Esophagus muscularis mucosa (tissue), 4 donors: ENCODE results near the gene NTM. TPM values are rescaled to one million over a fixed set of nuclear protein-coding genes. Genes with fewer than 3 reads are reported as not detected.

ENCODE experiments used
- DNase-seq: peaks from one replicate; pipeline ENCODE4 v3.0.0-alpha.2; 2017; ENCODE audit errors: extremely low spot score
- H3K27ac ChIP-seq, 4 donors: fragments of 200-600 bp; sonication (generic); replicated peaks in 1 of 4; 1 replicate in 3 of 4; 2 replicates in 1 of 4; pipeline ENCODE4 v1.5.1; 2016 to 2019; ENCODE audit warnings: mild to moderate bottlenecking in 1 of 4
- H3K27me3 ChIP-seq, 4 donors: fragments of 200-600 bp; sonication (generic); one replicate each; pipeline versions ENCODE4 v1.5.1 to v1.6.0; 2016 to 2019
- H3K36me3 ChIP-seq, 4 donors: fragments of 200-600 bp; sonication (generic); one replicate each; pipeline ENCODE4 v1.5.1; 2016 to 2019
- H3K4me1 ChIP-seq, 4 donors: fragments of 200-600 bp; sonication (generic); one replicate each; pipeline ENCODE4 v1.5.1; 2016 to 2019
- H3K4me3 ChIP-seq, 4 donors: fragments of 200-600 bp; sonication (generic); 1 replicate in 2 of 4; 2 replicates in 2 of 4; pipeline ENCODE4 v1.5.1; 2016 to 2019; ENCODE audit warnings: mild to moderate bottlenecking in 4 of 4, moderate library complexity in 1 of 4
- H3K9me3 ChIP-seq, 4 donors: fragments of 200-600 bp; sonication (generic); 1 replicate in 3 of 4; 2 replicates in 1 of 4; pipeline ENCODE4 v1.5.1; 2016 to 2019
- EP300 ChIP-seq: sonication (generic); formaldehyde crosslinking; IDR thresholded peaks from one replicate; pipeline ENCODE4 v1.6.1; 2017; ENCODE audit warnings: antibody characterized with exemption
- POLR2A ChIP-seq: fragments of 450-650 bp; IDR thresholded peaks from one replicate; pipeline ENCODE4 v1.6.1; 2017; ENCODE audit warnings: antibody characterized with exemption, moderate library complexity, mild to moderate bottlenecking, low read depth
- POLR2AphosphoS5 ChIP-seq, 2 donors: sonication (generic); formaldehyde crosslinking; IDR thresholded peaks; one replicate each; pipeline ENCODE4 v1.6.1; 2017; ENCODE audit warnings: antibody characterized with exemption in 2 of 2
- whole genome bisulfite sequencing: methylation state at CpG from one replicate; pipeline ENCODE4 v1.1.5; 2018; 5-methylcytosine and 5-hydroxymethylcytosine counted together
- intact Hi-C: fragments of 100-400 bp; cut with DNase I; formaldehyde crosslinking; loops from one replicate; pipeline ENCODE4 v1.15.1; 2023
- total RNA-seq, 4 donors: library from RNA; depleted of rRNA; stranded (reverse); fragments of >200 nt; gene quantifications; one replicate each; pipeline versions ENCODE4 v1.1.0 to v1.2.1, GENCODE V29; 2016
- TF ChIP-seq, protein P1 (sequence below), 3 experiments: fragments of 200-600 bp in 2 of 3; fragments of 450-650 bp in 1 of 3; sonication (generic) in 2 of 3; IDR thresholded peaks; one replicate each; pipeline ENCODE4 v1.5.1; 2017 to 2019; ENCODE audit warnings: antibody characterized with exemption in 3 of 3, mild to moderate bottlenecking in 2 of 3, moderate library complexity in 1 of 3

Gene NTM
- total RNA-seq, 4 donors from 2014 or later = 5.6 to 25.3 (median 8.3) TPM

DNA sequence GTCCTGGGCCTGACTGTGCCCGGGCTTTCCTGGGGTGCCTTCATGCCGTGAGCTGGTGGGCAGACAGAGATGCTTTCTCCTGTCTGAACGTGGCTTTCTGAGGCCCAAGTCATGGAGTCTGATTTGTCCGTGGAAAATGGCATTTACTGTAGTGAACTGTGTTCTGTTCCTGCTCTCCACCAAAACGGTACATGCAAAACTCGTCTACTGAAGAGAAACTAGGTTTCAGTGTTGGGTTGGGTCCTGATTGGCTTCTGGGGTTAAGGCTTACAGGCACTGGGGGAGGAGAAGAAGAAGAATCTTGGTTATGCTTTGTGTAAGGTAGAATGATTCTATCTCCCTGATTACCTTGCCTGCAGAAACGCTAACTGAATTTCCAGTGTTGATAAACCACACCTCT is 541.7 kb downstream of the NTM start:
- Histone ChIP-seq H3K4me3 (peak overlapping the region; percentile 60 to 68 (median 66)), H3K27me3 (peaks cover 0 to 25% (median 0%) of the 10 kb centered on the region in 4 donors), H3K36me3 (no peaks in the 10 kb centered on the region), H3K9me3 (no peaks in the 10 kb centered on the region), H3K4me1 (peaks cover 0 to 44% (median 27%) of the 10 kb centered on the region in 4 donors), H3K27ac (peak overlapping the region in 2 of 4 donors; percentile 34 to 77)
- DNase-seq = no peak
- TF ChIP-seq, protein P1, sequence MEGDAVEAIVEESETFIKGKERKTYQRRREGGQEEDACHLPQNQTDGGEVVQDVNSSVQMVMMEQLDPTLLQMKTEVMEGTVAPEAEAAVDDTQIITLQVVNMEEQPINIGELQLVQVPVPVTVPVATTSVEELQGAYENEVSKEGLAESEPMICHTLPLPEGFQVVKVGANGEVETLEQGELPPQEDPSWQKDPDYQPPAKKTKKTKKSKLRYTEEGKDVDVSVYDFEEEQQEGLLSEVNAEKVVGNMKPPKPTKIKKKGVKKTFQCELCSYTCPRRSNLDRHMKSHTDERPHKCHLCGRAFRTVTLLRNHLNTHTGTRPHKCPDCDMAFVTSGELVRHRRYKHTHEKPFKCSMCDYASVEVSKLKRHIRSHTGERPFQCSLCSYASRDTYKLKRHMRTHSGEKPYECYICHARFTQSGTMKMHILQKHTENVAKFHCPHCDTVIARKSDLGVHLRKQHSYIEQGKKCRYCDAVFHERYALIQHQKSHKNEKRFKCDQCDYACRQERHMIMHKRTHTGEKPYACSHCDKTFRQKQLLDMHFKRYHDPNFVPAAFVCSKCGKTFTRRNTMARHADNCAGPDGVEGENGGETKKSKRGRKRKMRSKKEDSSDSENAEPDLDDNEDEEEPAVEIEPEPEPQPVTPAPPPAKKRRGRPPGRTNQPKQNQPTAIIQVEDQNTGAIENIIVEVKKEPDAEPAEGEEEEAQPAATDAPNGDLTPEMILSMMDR (IDR thresholded peaks at IDR 0.05) = no peak
- TF ChIP-seq POLR2A (no peak), POLR2AphosphoS5 (IDR thresholded peaks at IDR 0.05) (no peak), EP300 (no peak)
- intact Hi-C loops = loop anchor here (2.0 kb wide), 1 partner anchor 45 kb away; no protein-coding TSS in a partner anchor
- 26% methylated on average over 7 of the region's 7 CpGs for WGBS

DNA sequence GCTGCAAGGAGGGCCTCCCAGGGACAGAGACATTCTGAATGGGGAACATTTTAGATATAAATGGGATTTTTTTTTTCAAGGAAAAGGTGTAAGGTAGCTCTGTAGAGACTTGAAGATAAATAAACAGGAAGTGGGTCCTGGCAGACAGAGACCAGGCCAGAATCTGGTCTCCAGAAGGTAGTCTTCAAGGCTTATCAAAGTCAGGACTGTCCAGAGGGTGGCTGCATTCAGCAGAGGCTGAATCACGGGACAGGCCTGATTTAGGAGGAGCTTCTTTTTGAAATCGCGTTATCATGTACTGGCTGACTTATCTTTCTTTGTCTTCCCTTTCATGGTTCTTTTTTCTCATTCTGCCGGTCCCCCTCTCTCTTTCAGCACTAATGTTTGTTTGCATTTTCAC is 542.9 kb downstream of the NTM start:
- no peak overlapping the region for H3K27ac ChIP-seq

DNA sequence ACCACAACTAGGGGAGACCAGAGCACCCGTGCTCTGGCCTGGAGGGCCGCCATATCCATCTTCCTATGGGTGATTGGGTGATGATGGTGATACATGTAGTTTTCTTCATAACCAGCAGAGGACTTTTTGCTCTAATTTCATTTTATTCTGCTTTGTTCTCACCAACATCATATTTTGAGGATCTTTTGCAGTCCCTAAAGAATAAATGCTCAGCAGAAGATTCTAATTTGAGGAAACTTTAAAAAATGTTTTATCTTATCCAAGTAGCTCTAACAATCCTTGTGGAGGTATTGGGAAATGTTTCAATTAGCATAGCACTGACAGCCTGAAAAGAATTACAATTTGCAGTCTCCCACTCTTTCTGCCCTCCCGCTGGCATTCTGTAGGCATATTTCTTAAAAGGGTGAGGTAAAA is 544.0 kb downstream of the NTM start:
- H3K4me3 ChIP-seq = no peak overlapping the region
- intact Hi-C loops = no loop called here
- DNase-seq = no peak
- H3K36me3 ChIP-seq = no peaks in the 10 kb centered on the region
- H3K9me3 ChIP-seq = no peaks in the 10 kb centered on the region
- peaks cover 0 to 24% (median 0%) of the 10 kb centered on the region in 4 donors for H3K27me3 ChIP-seq
- 70% methylated on average over 3 of the region's 3 CpGs for WGBS
- TF ChIP-seq EP300 (no peak), POLR2AphosphoS5 (IDR thresholded peaks at IDR 0.05) (no peak)
- TF ChIP-seq, protein P1 (IDR thresholded peaks at IDR 0.05) = peak; percentile 7 to 32 (median 25)
- H3K27ac ChIP-seq = no peak overlapping the region
- peaks cover 0 to 40% (median 27%) of the 10 kb centered on the region in 4 donors for H3K4me1 ChIP-seq

More for the DNA sequence above, 542.9 kb downstream of the NTM start:
- Histone ChIP-seq H3K4me1 (peaks cover 0 to 41% (median 27%) of the 10 kb centered on the region in 4 donors), H3K4me3 (no peak overlapping the region), H3K36me3 (no peaks in the 10 kb centered on the region), H3K9me3 (no peaks in the 10 kb centered on the region), H3K27me3 (peaks cover 0 to 25% (median 0%) of the 10 kb centered on the region in 4 donors)
- no peak for DNase-seq
- WGBS = 70% methylated on average over 4 of the region's 4 CpGs
- intact Hi-C loops = loop anchor here (2.0 kb wide), 1 partner anchor 46 kb away; no protein-coding TSS in a partner anchor
- no peak for TF ChIP-seq POLR2A

DNA sequence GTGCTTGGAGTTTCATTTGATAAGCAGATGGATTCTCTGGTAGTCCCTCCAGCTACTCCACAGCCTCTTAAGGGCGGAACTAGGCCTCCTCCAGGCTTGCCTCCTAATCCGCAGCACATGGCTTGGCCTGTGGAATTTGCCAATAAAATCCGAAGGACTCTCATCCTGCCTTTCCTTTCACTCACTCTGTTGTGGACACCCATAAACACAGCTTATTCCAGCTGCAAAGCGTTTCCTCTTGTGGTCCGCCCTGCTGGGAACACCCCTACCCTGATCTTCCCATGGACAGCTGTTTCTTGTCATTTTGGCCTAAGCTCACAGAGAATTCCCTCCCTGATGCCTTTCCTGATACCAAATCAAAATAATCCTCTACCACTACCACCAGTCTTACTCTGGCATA is 546.2 kb downstream of the NTM start:
- Histone ChIP-seq H3K27me3 (peaks cover 0 to 5% (median 0%) of the 10 kb centered on the region in 4 donors), H3K36me3 (no peaks in the 10 kb centered on the region), H3K9me3 (no peaks in the 10 kb centered on the region), H3K27ac (no peak overlapping the region), H3K4me1 (peaks cover 0 to 17% (median 7%) of the 10 kb centered on the region in 4 donors), H3K4me3 (no peak overlapping the region)
- no peak for DNase-seq
- WGBS = 69% methylated on average over 5 of the region's 5 CpGs
- TF ChIP-seq, protein P1 (IDR thresholded peaks at IDR 0.05) = no peak
- TF ChIP-seq EP300 (no peak), POLR2A (no peak), POLR2AphosphoS5 (IDR thresholded peaks at IDR 0.05) (no peak)
- intact Hi-C loops = no loop called here

DNA sequence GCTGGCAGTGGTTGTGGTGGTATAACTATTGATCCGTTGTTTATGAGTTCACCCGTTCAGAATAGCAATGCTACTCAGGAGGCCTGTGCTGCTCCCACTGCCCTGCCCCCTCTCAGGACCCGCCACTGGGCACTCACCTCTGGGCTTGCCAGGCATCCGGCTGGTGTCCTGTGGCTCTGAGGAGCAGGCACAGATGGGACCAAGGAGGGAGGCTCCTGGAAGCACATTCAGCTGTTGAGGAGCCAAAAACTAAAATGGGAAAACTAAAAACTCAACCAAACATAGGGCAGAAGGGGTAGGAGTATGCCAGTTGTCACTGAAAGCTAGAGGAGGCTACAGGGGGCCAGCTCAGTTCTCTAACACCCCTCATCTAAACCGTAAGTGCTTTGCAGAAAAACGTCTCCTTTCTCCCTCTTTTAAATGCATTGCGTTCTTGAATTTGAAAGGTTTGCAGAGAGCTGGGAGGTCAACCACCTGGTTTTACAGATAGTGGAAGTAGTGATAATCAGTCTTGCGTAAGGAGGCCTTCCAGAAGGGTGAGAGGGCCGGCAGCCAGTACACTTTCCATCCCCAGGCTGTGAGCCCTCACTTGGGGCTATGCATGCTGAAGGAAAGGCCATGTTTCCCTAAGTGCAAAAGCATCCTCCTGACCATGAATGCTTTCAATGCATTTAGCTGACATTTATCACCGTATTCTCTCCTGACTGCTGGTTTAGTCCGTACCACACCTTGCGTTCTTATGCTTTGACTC is 547.4 kb downstream of the NTM start:
- Histone ChIP-seq H3K27me3 (no peaks in the 10 kb centered on the region), H3K9me3 (no peaks in the 10 kb centered on the region), H3K27ac (no peak overlapping the region), H3K4me3 (no peak overlapping the region), H3K36me3 (no peaks in the 10 kb centered on the region), H3K4me1 (peaks cover 0 to 18% (median 0%) of the 10 kb centered on the region in 4 donors)
- DNase-seq = no peak
- intact Hi-C loops = no loop called here
- TF ChIP-seq POLR2AphosphoS5 (IDR thresholded peaks at IDR 0.05) (no peak), EP300 (no peak), POLR2A (no peak)
- TF ChIP-seq, protein P1 (IDR thresholded peaks at IDR 0.05) = no peak
- WGBS = 81% methylated on average over 12 of the region's 12 CpGs
